ENCODE results near the gene JMJD8. TPM values are rescaled to one million over a fixed set of nuclear protein-coding genes. Genes with fewer than 3 reads are reported as not detected.

The JMJD8 gene
- polyA plus RNA-seq, 3 donors, result 28.7 to 45.3 (median 33.5) TPM

GRCh38 chr16:714558-715476 is 30.7 kb upstream of the JMJD8 start, which contains the start of gene METRN:
METRN (plus strand) TSS chr16:715118; CDS start chr16:715290, 172 bp downstream.
- peak within 1 kb of the TSS; percentile 4 for H3K9ac ChIP-seq (ENCODE audit: insufficient read depth, low read length, poor library complexity, severe bottlenecking)
- Mint-ChIP-seq H3K27ac (no peak within 1 kb of the TSS), H3K4me1 (peaks cover 9% of the 10 kb centered on the region), H3K9me3 (peaks cover 0 to 7% (median 0%) of the 10 kb centered on the region in 7 donors), H3K27me3 (ENCODE audit: low read depth in 3 of 3) (peaks cover 45 to 75% (median 59%) of the 10 kb centered on the region in 3 donors), H3K36me3 (peaks cover 0 to 3% of the 10 kb centered on the region in 2 donors), H3K4me3 (peak within 1 kb of the TSS; percentile 64 to 83)
- H3K4me1 ChIP-seq (ENCODE audit: control insufficient read depth in 1 of 2, insufficient read depth in 2 of 2, low read length in 2 of 2), result peaks cover 14 to 24% of the 10 kb centered on the region in 2 donors
- H4K20me1 ChIP-seq (ENCODE audit: insufficient read depth, low read length), result no peaks in the 10 kb centered on the region
- intact Hi-C loops (cut with micrococcal nuclease), result no loop called here
- peak within 1 kb of the TSS; percentile 84 for H3K4me2 ChIP-seq (replicated peaks; ENCODE audit: extremely low read depth, low read length, poor library complexity, severe bottlenecking)
- no peak for TF ChIP-seq CTCF (IDR thresholded peaks at IDR 0.05)
- DNase-seq, result peak; percentile 76 to 83 (median 80)
- no peaks in the 10 kb centered on the region for H3K79me2 ChIP-seq (ENCODE audit: insufficient read depth, low read length)
- H2AFZ ChIP-seq (ENCODE audit: insufficient read depth, low read depth, low read length, poor library complexity, severe bottlenecking), result peak within 1 kb of the TSS; percentile 74
- H3K9me3 ChIP-seq (replicated peaks in 1 of 2; ENCODE audit: control insufficient read depth in 1 of 2, insufficient read depth in 1 of 2, low read length in 2 of 2), result peaks cover 4 to 9% of the 10 kb centered on the region in 2 donors
- peak within 1 kb of the TSS in 1 of 3 experiments; percentile 71 for H3K4me3 ChIP-seq (replicated peaks in 1 of 3; ENCODE audit: low read depth in 2 of 3, low read length in 3 of 3)
- WGBS (ENCODE audit: insufficient coverage), result 4% methylated on average over 106 of the region's 108 CpGs
- no peaks in the 10 kb centered on the region for H3K36me3 ChIP-seq (replicated peaks in 1 of 2; ENCODE audit: control insufficient read depth in 1 of 2, insufficient read depth in 2 of 2, low read length in 2 of 2)
- no peak within 1 kb of the TSS for H3K27ac ChIP-seq (ENCODE audit: low read depth in 1 of 2, low read length in 2 of 2)
- H3K27me3 ChIP-seq (ENCODE audit: control insufficient read depth in 2 of 2, insufficient read depth in 2 of 2, low read length in 2 of 2), result peaks cover 11 to 72% of the 10 kb centered on the region in 2 donors

- Mint-ChIP-seq H3K4me3 (peak overlapping the region in 1 of 2 donors; percentile 67), H3K4me1 (peaks cover 8% of the 10 kb centered on the region), H3K27me3 (ENCODE audit: low read depth in 3 of 3) (peaks cover 43 to 75% (median 58%) of the 10 kb centered on the region in 3 donors), H3K9me3 (peaks cover 0 to 7% (median 0%) of the 10 kb centered on the region in 7 donors), H3K27ac (no peak overlapping the region), H3K36me3 (peaks cover 0 to 3% of the 10 kb centered on the region in 2 donors)
- DNase-seq, result no peak
- Histone ChIP-seq H3K4me1 (ENCODE audit: control insufficient read depth in 1 of 2, insufficient read depth in 2 of 2, low read length in 2 of 2) (peaks cover 12 to 22% of the 10 kb centered on the region in 2 donors), H3K36me3 (replicated peaks in 1 of 2; ENCODE audit: control insufficient read depth in 1 of 2, insufficient read depth in 2 of 2, low read length in 2 of 2) (no peaks in the 10 kb centered on the region), H4K20me1 (ENCODE audit: insufficient read depth, low read length) (no peaks in the 10 kb centered on the region), H3K79me2 (ENCODE audit: insufficient read depth, low read length) (no peaks in the 10 kb centered on the region), H3K9me3 (replicated peaks in 1 of 2; ENCODE audit: control insufficient read depth in 1 of 2, insufficient read depth in 1 of 2, low read length in 2 of 2) (peaks cover 4 to 9% of the 10 kb centered on the region in 2 donors), H3K4me2 (replicated peaks; ENCODE audit: extremely low read depth, low read length, poor library complexity, severe bottlenecking) (no peak overlapping the region), H3K9ac (ENCODE audit: insufficient read depth, low read length, poor library complexity, severe bottlenecking) (no peak overlapping the region), H3K27ac (ENCODE audit: low read depth in 1 of 2, low read length in 2 of 2) (no peak overlapping the region), H3K4me3 (replicated peaks in 1 of 3; ENCODE audit: low read depth in 2 of 3, low read length in 3 of 3) (no peak overlapping the region), H2AFZ (ENCODE audit: insufficient read depth, low read depth, low read length, poor library complexity, severe bottlenecking) (no peak overlapping the region), H3K27me3 (ENCODE audit: control insufficient read depth in 2 of 2, insufficient read depth in 2 of 2, low read length in 2 of 2) (peaks cover 11 to 72% of the 10 kb centered on the region in 2 donors)
- WGBS (ENCODE audit: insufficient coverage), result 55% methylated on average over 11 of the region's 11 CpGs
- TF ChIP-seq CTCF (IDR thresholded peaks at IDR 0.05), result no peak
- intact Hi-C loops (cut with micrococcal nuclease), result no loop called here
Measured at GRCh38 chr16:714079-714478, 29.9 kb upstream of the JMJD8 start.
